GM12878 (cell line): ENCODE measurements around the gene SUMF2. TPM values are rescaled to one million over a fixed set of nuclear protein-coding genes. Genes with fewer than 3 reads are reported as not detected.
"Not testable (repeated sequence)": the region's sequence is repeated elsewhere in the genome, so short reads cannot be mapped to it uniquely, and the experiment has no call there.

Source experiments
- ATAC-seq: fragments of 200-7000 bp; cut with Tn5 transposase; 3 replicates; pipeline ENCODE4 v1.9.1; 2020; ENCODE audit warnings: mild to moderate bottlenecking, moderate library complexity
- BruUV-seq: library from RNA; stranded (reverse); fragments of 400-500 nt; replicated peaks from 2 replicates; lab custom pipeline; 2021; lab: Mats Ljungman, UMichigan
- CTCF ChIA-PET: fragments of 300-600 bp; sonication (Branson Sonifier 250); formaldehyde crosslinking; extraction: SDS; loops from one replicate; lab custom pipeline; 2021; ENCODE audit warnings: inconsistent platforms; lab: Yijun Ruan, JAX
- POLR2A ChIA-PET: fragments of 350-600 bp; formaldehyde crosslinking; extraction: SDS; loops from one replicate; lab custom pipeline; 2021; ENCODE audit warnings: inconsistent platforms; lab: Charles Lee
- RAD21 ChIA-PET: fragments of 300-600 bp; sonication (Branson Sonifier 250); formaldehyde crosslinking; loops from one replicate; lab custom pipeline; 2023; ENCODE audit warnings: antibody characterized with exemption; ENCODE audit not compliant: unreplicated experiment; lab: Charles Lee
- SMC1A ChIA-PET: fragments of 300-600 bp; sonication (Branson Sonifier 250); formaldehyde crosslinking; loops from one replicate; lab custom pipeline; 2023; ENCODE audit not compliant: unreplicated experiment, uncharacterized antibody; lab: Charles Lee
- DNase-seq: peaks from one replicate; pipeline ENCODE4 v3.0.0-alpha.2; 2011; ENCODE audit warnings: low read depth, low spot score
- FAIRE-seq: peaks from 3 replicates; lab custom pipeline; 2011; peaks lifted over from hg19 to GRCh38; lab: Jason Lieb, UNC
- H2AFZ ChIP-seq: 2 replicates; pipeline ENCODE4 v1.6.0; 2011; ENCODE audit warnings: low read depth, low read length, control low read depth; ENCODE audit not compliant: control insufficient read depth
- H3K27ac ChIP-seq: 2 replicates; pipeline ENCODE4 v1.5.1; 2011; ENCODE audit warnings: control low read depth; ENCODE audit not compliant: control insufficient read depth, insufficient read depth
- H3K27me3 ChIP-seq, 2 experiments: replicated peaks in 1 of 2; 2 replicates each; pipeline versions ENCODE4 v1.6.0 to v1.6.1; 2011; ENCODE audit warnings: low read length in 1 of 2; ENCODE audit not compliant: control insufficient read depth in 2 of 2, insufficient read depth in 2 of 2
- H3K36me3 ChIP-seq, 2 experiments: 2 replicates each; pipeline ENCODE4 v1.5.1; 2011; ENCODE audit warnings: low read length in 1 of 2; ENCODE audit not compliant: control insufficient read depth in 2 of 2, insufficient read depth in 2 of 2
- H3K4me1 ChIP-seq: 2 replicates; pipeline ENCODE4 v1.6.1; 2011; ENCODE audit warnings: mild to moderate bottlenecking, low read length, moderate library complexity, mixed read lengths; ENCODE audit not compliant: control insufficient read depth, insufficient read depth
- H3K4me2 ChIP-seq: 2 replicates; pipeline ENCODE4 v1.6.0; 2011; ENCODE audit warnings: control low read depth; ENCODE audit not compliant: control insufficient read depth, insufficient read depth
- H3K4me3 ChIP-seq: fragments of 200-600 bp; sonication (generic); 2 replicates; pipeline ENCODE4 v1.5.1; 2016
- H3K79me2 ChIP-seq: 2 replicates; pipeline ENCODE4 v1.6.0; 2011; ENCODE audit warnings: low read length; ENCODE audit not compliant: control insufficient read depth, insufficient read depth
- H3K9ac ChIP-seq: 2 replicates; pipeline ENCODE4 v1.8.0; 2011; ENCODE audit warnings: low read length, control low read depth, mixed read lengths; ENCODE audit not compliant: control insufficient read depth, insufficient read depth
- H3K9me3 ChIP-seq: replicated peaks from 3 replicates; pipeline ENCODE4 v1.5.1; 2011; ENCODE audit warnings: mild to moderate bottlenecking, low read length; ENCODE audit not compliant: control insufficient read depth, insufficient read depth
- H4K20me1 ChIP-seq: 2 replicates; pipeline ENCODE4 v1.6.0; 2011; ENCODE audit not compliant: control insufficient read depth, insufficient read depth
- WGBS: methylation state at CpG from one replicate; pipeline ENCODE4 v1.1.6; 2016; ENCODE audit warnings: low lambda C conversion rate; ENCODE audit not compliant: insufficient replicate concordance, insufficient coverage; ENCODE audit errors: missing lambda C conversion rate; 5-methylcytosine and 5-hydroxymethylcytosine counted together
- in situ Hi-C: fragments of 300-500 bp; cut with MboI; formaldehyde crosslinking; loops from 9 replicates; pipeline ENCODE4 v1.14.3; 2018; ENCODE audit warnings: mixed read lengths
- intact Hi-C: fragments of 100-400 bp; cut with micrococcal nuclease; formaldehyde crosslinking; loops from one replicate; pipeline ENCODE4 v1.14.2; 2022; ENCODE audit not compliant: unreplicated experiment
- polyA plus RNA-seq, 11 experiments: library from polyadenylated mRNA; depleted of rRNA in 4 of 11; unstranded in 6 of 11; stranded (reverse) in 5 of 11; fragments of >200 nt; fragmentation: Nextera tagmentation in 4 of 11; fragmentation: Illumina TruSeq in 1 of 11; extraction: Ambion mirVana in 4 of 11; extraction: Trizol in 1 of 11; gene quantifications; 1 replicate in 1 of 11; 2 replicates in 10 of 11; pipeline versions ENCODE4 v1.2.1 to v1.2.3, GENCODE V29; 2011 to 2016; ENCODE audit warnings: inconsistent platforms in 2 of 11, missing spikeins in 2 of 11, low read depth in 1 of 11
- total RNA-seq, 4 experiments: library from RNA; depleted of rRNA in 3 of 4; stranded (reverse); fragments of >200 nt in 3 of 4; fragmentation: Illumina TruSeq in 1 of 4; extraction: Trizol in 1 of 4; gene quantifications; 2 replicates each; pipeline versions ENCODE4 v1.2.1 to v1.2.3, GENCODE V29; 2013 to 2021

The SUMF2 gene
- total and polyA plus RNA-seq, 10 of the 15 experiments (the other 5 are each of a cell fraction or from before 2014, with no cell fraction given), result 39.9 to 106 (median 71.7) TPM

- H3K36me3 ChIP-seq, RAD21 ChIA-PET, FAIRE-seq, H2AFZ ChIP-seq, intact Hi-C loops, H3K79me2 ChIP-seq, BruUV-seq, SMC1A ChIA-PET, CTCF ChIA-PET, H3K9me3 ChIP-seq, H3K9ac ChIP-seq, H3K4me2 ChIP-seq, POLR2A ChIA-PET, H3K27ac ChIP-seq, H3K4me3 ChIP-seq, in situ Hi-C loops, H3K4me1 ChIP-seq, DNase-seq, H4K20me1 ChIP-seq, H3K27me3 ChIP-seq, ATAC-seq: not testable (repeated sequence)
- 83% methylated on average over 8 of the region's 8 CpGs for WGBS
Observed at GRCh38 chr7:56031556-56031955, 32.5 kb upstream of the SUMF2 start.

GRCh38 chr7:56032578-56032977 is 31.5 kb upstream of the SUMF2 start:
- CTCF ChIA-PET, BruUV-seq, H3K4me3 ChIP-seq, H3K9ac ChIP-seq, H3K79me2 ChIP-seq, H3K4me1 ChIP-seq, H3K27me3 ChIP-seq, ATAC-seq, RAD21 ChIA-PET, FAIRE-seq, DNase-seq, H3K36me3 ChIP-seq, H2AFZ ChIP-seq, in situ Hi-C loops, H3K9me3 ChIP-seq, H4K20me1 ChIP-seq, H3K27ac ChIP-seq: not testable (repeated sequence)
- POLR2A ChIA-PET, result interaction anchor here (0.6 kb wide), 1 partner anchor 32 kb away, joined by 3 read pairs; no protein-coding TSS in a partner anchor
- peak overlapping the region; percentile 17; the same call in 1 of the 2 replicates for H3K4me2 ChIP-seq
- 97% methylated on average over 6 of the region's 7 CpGs for WGBS
- intact Hi-C loops, result loop anchor here (2.0 kb wide), 1 partner anchor 32 kb away; the partner anchor contains the start of gene SUMF2
- SMC1A ChIA-PET, result interaction anchor here (1.0 kb wide), 1 partner anchor 23 kb away, joined by 3 read pairs; no protein-coding TSS in a partner anchor
